NCI-H1436 treated with DMSO at 0.1 percent for 48 hours (cell line): Measurements from ENCODE around the gene PRR5L.

Source experiments
- DNase-seq: peaks from one replicate; lab custom pipeline; 2025; lab: John Stamatoyannopoulos, UW

PRR5L gene

GRCh38 chr11:36400766-36401455 is 104.8 kb downstream of the PRR5L start:
- no peak for DNase-seq

- no peak for DNase-seq
Observed at GRCh38 chr11:36402568-36403170, 106.6 kb downstream of the PRR5L start.

- no peak for DNase-seq
Observed at GRCh38 chr11:36403661-36404060, 107.6 kb downstream of the PRR5L start.

- no peak for DNase-seq
Observed at GRCh38 chr11:36404831-36405230, 108.7 kb downstream of the PRR5L start.

GRCh38 chr11:36405585-36406367 is 109.7 kb downstream of the PRR5L start:
- DNase-seq = no peak

GRCh38 chr11:36407356-36407755 is 111.3 kb downstream of the PRR5L start:
- DNase-seq = no peak

GRCh38 chr11:36408498-36409136 is 112.5 kb downstream of the PRR5L start:
- DNase-seq = no peak

- DNase-seq = no peak
Observed at GRCh38 chr11:36409152-36409816, 113.2 kb downstream of the PRR5L start.

- no peak for DNase-seq
Observed at GRCh38 chr11:36411202-36411640, 115.1 kb downstream of the PRR5L start.

GRCh38 chr11:36412781-36413383 is 116.8 kb downstream of the PRR5L start:
- DNase-seq = no peak

GRCh38 chr11:36417154-36417553 is 121.1 kb downstream of the PRR5L start:
- DNase-seq = no peak

- DNase-seq = no peak
Observed at GRCh38 chr11:36419791-36420424, 123.8 kb downstream of the PRR5L start.

- no peak for DNase-seq
Observed at GRCh38 chr11:36421546-36422155, 125.6 kb downstream of the PRR5L start.

- no peak for DNase-seq
Observed at GRCh38 chr11:36425561-36426081, 129.5 kb downstream of the PRR5L start.

- DNase-seq = no peak
Observed at GRCh38 chr11:36426226-36426848, 130.2 kb downstream of the PRR5L start.

- no peak for DNase-seq
Observed at GRCh38 chr11:36427079-36427478, 131.0 kb downstream of the PRR5L start.

GRCh38 chr11:36427876-36428275 is 131.8 kb downstream of the PRR5L start:
- DNase-seq = no peak

GRCh38 chr11:36431429-36432092 is 135.5 kb downstream of the PRR5L start:
- no peak for DNase-seq

GRCh38 chr11:36432093-36432469 is 136.0 kb downstream of the PRR5L start:
- no peak for DNase-seq
